Neural crest cell (in vitro differentiated cells): ENCODE data around the gene FRMD6. TPM values are rescaled to one million over a fixed set of nuclear protein-coding genes. Genes with fewer than 3 reads are reported as not detected.

Experiments used
- DNase-seq: peaks from one replicate; pipeline ENCODE4 v3.0.0; 2021; ENCODE audit warnings: low read depth, mixed read lengths, low spot score
- H3K27ac Mint-ChIP-seq: one replicate; pipeline ENCODE4 v1.8.0; 2021; ENCODE audit warnings: mild to moderate bottlenecking, mixed read lengths; ENCODE audit not compliant: unreplicated experiment
- H3K27me3 Mint-ChIP-seq: 2 replicates; pipeline ENCODE4 v1.8.0; 2021; ENCODE audit warnings: low read depth, mild to moderate bottlenecking, mixed read lengths
- H3K36me3 Mint-ChIP-seq: 2 replicates; pipeline ENCODE4 v1.8.0; 2021; ENCODE audit warnings: low read depth, mild to moderate bottlenecking, mixed read lengths
- H3K4me1 Mint-ChIP-seq: 2 replicates; pipeline ENCODE4 v1.8.0; 2021; ENCODE audit warnings: mixed read lengths
- H3K4me3 Mint-ChIP-seq: one replicate; pipeline ENCODE4 v1.8.0; 2021; ENCODE audit warnings: mild to moderate bottlenecking, mixed read lengths
- H3K9me3 Mint-ChIP-seq: 2 replicates; pipeline ENCODE4 v1.8.0; 2021; ENCODE audit warnings: mixed read lengths
- total RNA-seq: library from RNA; stranded (reverse); gene quantifications from 2 replicates; pipeline ENCODE4 v1.2.1, GENCODE V29; 2021
- TF ChIP-seq, protein P1 (sequence below): fragments of 200-600 bp; sonication (generic); conservative IDR thresholded peaks from 2 replicates; pipeline ENCODE4 v1.5.0; 2021; ENCODE audit warnings: antibody characterized with exemption, mild to moderate bottlenecking

FRMD6 gene
- total RNA-seq, 1 donor from 2014 or later, result 38.0 TPM

GRCh38 chr14:51613416-51613815 is 38.3 kb upstream of the FRMD6 start:
- no peak overlapping the region for H3K27ac Mint-ChIP-seq
- TF ChIP-seq, protein P1, sequence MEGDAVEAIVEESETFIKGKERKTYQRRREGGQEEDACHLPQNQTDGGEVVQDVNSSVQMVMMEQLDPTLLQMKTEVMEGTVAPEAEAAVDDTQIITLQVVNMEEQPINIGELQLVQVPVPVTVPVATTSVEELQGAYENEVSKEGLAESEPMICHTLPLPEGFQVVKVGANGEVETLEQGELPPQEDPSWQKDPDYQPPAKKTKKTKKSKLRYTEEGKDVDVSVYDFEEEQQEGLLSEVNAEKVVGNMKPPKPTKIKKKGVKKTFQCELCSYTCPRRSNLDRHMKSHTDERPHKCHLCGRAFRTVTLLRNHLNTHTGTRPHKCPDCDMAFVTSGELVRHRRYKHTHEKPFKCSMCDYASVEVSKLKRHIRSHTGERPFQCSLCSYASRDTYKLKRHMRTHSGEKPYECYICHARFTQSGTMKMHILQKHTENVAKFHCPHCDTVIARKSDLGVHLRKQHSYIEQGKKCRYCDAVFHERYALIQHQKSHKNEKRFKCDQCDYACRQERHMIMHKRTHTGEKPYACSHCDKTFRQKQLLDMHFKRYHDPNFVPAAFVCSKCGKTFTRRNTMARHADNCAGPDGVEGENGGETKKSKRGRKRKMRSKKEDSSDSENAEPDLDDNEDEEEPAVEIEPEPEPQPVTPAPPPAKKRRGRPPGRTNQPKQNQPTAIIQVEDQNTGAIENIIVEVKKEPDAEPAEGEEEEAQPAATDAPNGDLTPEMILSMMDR, result no peak
- no peak for DNase-seq
- no peaks in the 10 kb centered on the region for H3K9me3 Mint-ChIP-seq
- no peaks in the 10 kb centered on the region for H3K27me3 Mint-ChIP-seq
- peaks cover 37% of the 10 kb centered on the region for H3K4me1 Mint-ChIP-seq
- H3K36me3 Mint-ChIP-seq, result no peaks in the 10 kb centered on the region
- H3K4me3 Mint-ChIP-seq, result no peak overlapping the region

GRCh38 chr14:51614707-51615106 is 37.0 kb upstream of the FRMD6 start:
- H3K9me3 Mint-ChIP-seq, result no peaks in the 10 kb centered on the region

DNA sequence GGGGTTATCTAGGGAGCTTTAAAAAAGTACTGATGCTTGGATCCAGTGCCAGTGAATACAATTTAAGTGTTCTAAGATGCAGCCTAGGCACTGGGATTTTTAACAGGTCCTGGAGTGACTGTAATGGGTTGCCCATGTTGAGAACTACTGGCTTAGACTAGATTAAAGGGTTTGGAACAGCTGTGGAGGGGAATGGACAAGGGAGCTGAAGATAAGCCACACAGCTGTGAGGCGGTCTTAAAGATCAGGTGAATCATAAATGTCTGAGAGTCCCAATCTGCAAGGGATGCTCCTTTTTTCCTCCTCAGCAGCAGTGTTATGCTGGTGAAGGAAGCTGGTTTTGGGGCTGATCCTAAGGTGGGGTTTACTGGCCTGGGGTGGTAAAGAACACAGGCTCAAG is 35.5 kb upstream of the FRMD6 start:
- TF ChIP-seq, protein P1, result no peak
- Mint-ChIP-seq H3K36me3 (no peaks in the 10 kb centered on the region), H3K4me1 (peaks cover 24% of the 10 kb centered on the region), H3K4me3 (no peak overlapping the region), H3K27ac (no peak overlapping the region), H3K9me3 (no peaks in the 10 kb centered on the region), H3K27me3 (no peaks in the 10 kb centered on the region)
- no peak for DNase-seq

More at GRCh38 chr14:51614707-51615106, 37.0 kb upstream of the FRMD6 start:
- TF ChIP-seq, protein P1, result no peak
- H3K27me3 Mint-ChIP-seq, result no peaks in the 10 kb centered on the region
- peaks cover 24% of the 10 kb centered on the region for H3K4me1 Mint-ChIP-seq
- no peak overlapping the region for H3K4me3 Mint-ChIP-seq
- DNase-seq, result no peak
- no peak overlapping the region for H3K27ac Mint-ChIP-seq
- H3K36me3 Mint-ChIP-seq, result no peaks in the 10 kb centered on the region

GRCh38 chr14:51616724-51617409 is 34.8 kb upstream of the FRMD6 start:
- TF ChIP-seq, protein P1, result no peak
- DNase-seq, result no peak
- Mint-ChIP-seq H3K27me3 (no peaks in the 10 kb centered on the region), H3K4me3 (no peak overlapping the region), H3K9me3 (no peaks in the 10 kb centered on the region), H3K36me3 (no peaks in the 10 kb centered on the region), H3K4me1 (peaks cover 24% of the 10 kb centered on the region), H3K27ac (no peak overlapping the region)

DNA sequence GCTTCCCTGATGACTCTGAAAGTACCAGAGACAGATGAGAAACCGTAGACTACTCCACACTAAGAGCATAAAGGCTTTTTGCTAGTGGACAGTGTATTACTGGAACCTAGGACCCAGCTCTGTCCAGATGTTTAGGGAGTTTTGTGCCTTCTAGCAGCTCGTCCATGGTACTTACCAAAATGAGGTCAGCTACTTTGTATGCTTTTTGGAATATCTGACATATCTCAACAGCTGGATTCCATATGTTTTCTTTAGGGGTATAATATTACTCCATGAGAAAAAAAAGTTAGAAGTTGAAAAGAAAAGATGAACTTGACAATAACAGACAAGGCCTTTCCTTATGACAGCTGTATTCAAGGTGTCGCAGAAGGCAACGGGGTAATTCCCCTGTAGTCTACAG is 32.1 kb upstream of the FRMD6 start:
- Mint-ChIP-seq H3K27ac (no peak overlapping the region), H3K4me1 (peaks cover 28% of the 10 kb centered on the region), H3K36me3 (no peaks in the 10 kb centered on the region), H3K27me3 (no peaks in the 10 kb centered on the region), H3K4me3 (no peak overlapping the region), H3K9me3 (peaks cover 4% of the 10 kb centered on the region)
- DNase-seq, result no peak
- TF ChIP-seq, protein P1, result no peak
